ENCODE measurements around the gene PADI3.

The PADI3 gene

DNA sequence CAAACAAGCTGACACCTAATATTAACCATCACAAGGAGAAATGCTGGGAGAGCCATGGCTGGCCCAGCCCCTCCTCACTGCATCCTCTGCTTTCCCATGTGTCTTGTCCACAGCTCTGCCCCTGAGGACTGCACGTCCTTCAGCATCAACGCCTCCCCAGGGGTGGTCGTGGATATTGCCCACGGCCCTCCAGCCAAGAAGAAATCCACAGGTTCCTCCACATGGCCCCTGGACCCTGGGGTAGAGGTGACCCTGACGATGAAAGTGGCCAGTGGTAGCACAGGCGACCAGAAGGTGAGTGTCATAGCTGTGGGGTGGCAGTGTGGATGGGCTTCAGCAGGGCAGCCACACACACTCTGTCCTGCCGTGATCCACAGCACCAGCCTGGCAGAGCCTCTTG, 82.0 kb downstream of the PADI3 start:
- DNase-seq (ENCODE audit: low read depth, low spot score): no peak

DNA sequence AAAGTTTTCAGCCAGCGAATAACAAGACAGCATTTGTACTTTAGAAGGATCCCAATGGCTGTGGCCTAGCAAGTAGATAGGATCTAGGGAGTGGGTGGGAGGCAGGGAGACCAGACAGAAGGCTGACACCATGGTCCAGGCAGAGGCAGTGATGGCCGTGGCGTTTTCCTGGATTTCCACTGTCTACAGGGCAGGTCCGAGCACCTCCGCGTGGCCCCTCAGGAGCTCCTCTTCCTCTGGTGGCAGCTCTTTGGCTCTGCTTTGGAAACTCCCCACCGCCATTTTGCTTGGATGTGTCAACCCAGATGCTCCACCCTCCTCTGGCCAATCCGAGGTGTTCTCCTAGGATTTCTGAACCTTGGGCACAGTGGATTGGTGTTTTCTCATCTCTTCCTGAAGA, 84.2 kb downstream of the PADI3 start:
- no peak for DNase-seq (ENCODE audit: low read depth, low spot score)

Data from iPS DF 19.7 (cell line).